Sigmoid colon (tissue), 7 donors: ENCODE measurements around the gene AVPI1. TPM values are rescaled to one million over a fixed set of nuclear protein-coding genes. Genes with fewer than 3 reads are reported as not detected.
"Not testable (repeated sequence)": the region's sequence is repeated elsewhere in the genome, so short reads cannot be mapped to it uniquely, and the experiment has no call there.

Experiments
- DNase-seq: peaks from one replicate; pipeline ENCODE4 v3.0.0-alpha.2; 2019
- H3K27ac ChIP-seq, 4 donors: fragments of 200-600 bp; sonication (generic); one replicate each; pipeline ENCODE4 v1.5.1; 2016 to 2019; ENCODE audit warnings: mild to moderate bottlenecking in 1 of 4
- H3K27me3 ChIP-seq, 3 donors: fragments of 200-600 bp; sonication (generic); one replicate each; pipeline ENCODE4 v1.5.1; 2019; ENCODE audit warnings: mild to moderate bottlenecking in 1 of 3
- H3K36me3 ChIP-seq, 4 donors: fragments of 200-600 bp; sonication (generic); one replicate each; pipeline ENCODE4 v1.5.1; 2016 to 2019
- H3K4me1 ChIP-seq, 4 donors: fragments of 200-600 bp; sonication (generic); one replicate each; pipeline ENCODE4 v1.5.1; 2017 to 2019
- H3K4me3 ChIP-seq, 4 donors: fragments of 200-600 bp; sonication (generic); one replicate each; pipeline ENCODE4 v1.5.1; 2017 to 2019; ENCODE audit warnings: mild to moderate bottlenecking in 2 of 4, moderate library complexity in 1 of 4
- H3K9me3 ChIP-seq, 4 donors: fragments of 200-600 bp in 3 of 4; sonication (generic) in 3 of 4; one replicate each; pipeline versions ENCODE4 v1.5.1 to v1.6.1; 2013 to 2019
- CTCF ChIP-seq, 4 experiments: fragments of 450-650 bp in 3 of 4; fragments of 200-600 bp in 1 of 4; IDR thresholded peaks; one replicate each; pipeline ENCODE4 v1.5.1; 2016 to 2019; ENCODE audit warnings: antibody characterized with exemption in 4 of 4, mild to moderate bottlenecking in 3 of 4, moderate library complexity in 2 of 4
- EP300 ChIP-seq, 4 donors: sonication (generic); formaldehyde crosslinking; IDR thresholded peaks; one replicate each; pipeline ENCODE4 v1.6.1; 2017; ENCODE audit warnings: antibody characterized with exemption in 4 of 4
- POLR2A ChIP-seq, 2 donors: fragments of 450-650 bp; IDR thresholded peaks; one replicate each; pipeline ENCODE4 v1.6.1; 2016; ENCODE audit warnings: antibody characterized with exemption in 2 of 2, mild to moderate bottlenecking in 2 of 2, moderate library complexity in 2 of 2
- POLR2AphosphoS5 ChIP-seq, 4 donors: sonication (generic); formaldehyde crosslinking; IDR thresholded peaks; one replicate each; pipeline ENCODE4 v1.6.1; 2017; ENCODE audit warnings: antibody characterized with exemption in 4 of 4
- WGBS, 2 donors: extraction: QIAGEN DNeasy Blood & Tissue Kit; methylation state at CpG; one replicate each; pipeline ENCODE4 v1.1.7; 2013; 5-methylcytosine and 5-hydroxymethylcytosine counted together
- intact Hi-C: fragments of 100-400 bp; cut with DNase I; formaldehyde crosslinking; loops from one replicate; pipeline ENCODE4 v1.15.1; 2023
- polyA plus RNA-seq, 3 donors: library from polyadenylated mRNA; stranded (reverse); fragments of 200-250 nt; gene quantifications; one replicate each; pipeline ENCODE4 v1.2.3, GENCODE V29; 2013
- total RNA-seq, 4 donors: library from RNA; depleted of rRNA; stranded (reverse); fragments of >200 nt; gene quantifications; one replicate each; pipeline ENCODE4 v1.1.0, GENCODE V29; 2016
- donor health status: healthy with polysubstance abuse.
- donor health status: Bipolar disorder and iron deficiency.
- donor health status: healthy.

The AVPI1 gene
- total and polyA plus RNA-seq, 7 donors = 10.5 to 58.3 (median 16.1) TPM

- DNase-seq = peak; percentile 71
- H3K4me3 ChIP-seq = peak overlapping the region; percentile 54 to 94 (median 82)
- intact Hi-C loops = loop anchor here (2.0 kb wide), 1 partner anchor 46 kb away; the partner anchor contains the start of gene AVPI1
- TF ChIP-seq CTCF (IDR thresholded peaks at IDR 0.05) (no peak), POLR2AphosphoS5 (IDR thresholded peaks at IDR 0.05) (peak in 2 of 4 donors; percentile 6 to 38)
- peaks cover 0 to 13% (median 2%) of the 10 kb centered on the region in 4 donors for H3K36me3 ChIP-seq
- WGBS, 2 donors = 2% methylated on average over 67 of the region's 67 CpGs
- H3K27me3 ChIP-seq = no peaks in the 10 kb centered on the region
- H3K9me3 ChIP-seq = no peaks in the 10 kb centered on the region
- peak overlapping the region; percentile 85 to 95 (median 92) for H3K27ac ChIP-seq
- peaks cover 0 to 25% (median 17%) of the 10 kb centered on the region in 4 donors for H3K4me1 ChIP-seq
These were observed 45.9 kb downstream of the AVPI1 start for GRCh38 chr10:97640868-97641811.

DNA sequence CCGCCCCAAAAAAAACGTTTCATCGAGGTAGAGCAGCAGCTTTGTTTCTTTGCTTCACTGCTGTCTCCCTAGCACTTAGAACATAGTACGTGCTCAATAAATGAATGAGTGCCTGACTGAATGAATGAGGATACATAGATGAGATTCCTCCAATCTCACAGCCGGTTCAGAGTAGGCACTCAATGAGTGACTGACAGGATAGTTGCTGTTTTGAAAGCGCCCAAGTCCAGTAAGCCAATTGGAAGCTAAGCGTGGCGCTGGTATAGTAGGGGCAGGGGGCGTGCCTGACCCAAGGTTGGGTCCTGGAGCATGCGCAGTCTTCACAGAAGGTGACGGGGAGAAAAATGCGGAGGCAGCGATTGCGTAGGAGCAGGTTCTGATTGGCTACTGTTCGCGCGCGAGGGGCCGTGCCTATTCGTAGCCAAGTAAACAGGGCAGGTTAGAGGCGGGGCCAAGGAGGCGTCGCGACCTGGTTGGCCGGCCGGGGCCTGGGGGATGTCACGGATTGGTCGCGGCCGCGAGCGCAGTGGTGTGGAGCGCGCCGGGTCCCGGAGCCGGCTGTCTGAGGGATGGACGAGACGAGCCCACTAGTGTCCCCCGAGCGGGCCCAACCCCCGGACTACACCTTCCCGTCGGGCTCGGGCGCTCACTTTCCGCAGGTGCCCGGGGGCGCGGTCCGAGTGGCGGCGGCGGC lies 46.7 kb downstream of the AVPI1 start, which contains the start of gene PI4K2A:
Gene PI4K2A, plus strand, starts transcription at position 498 of the 694 bp plus-strand sequence. Its CDS starts 72 bp downstream, at position 570.
- H3K36me3 ChIP-seq = peaks cover 0 to 13% (median 2%) of the 10 kb centered on the region in 4 donors
- H3K9me3 ChIP-seq = no peaks in the 10 kb centered on the region
- H3K27ac ChIP-seq = peak within 1 kb of the TSS; percentile 85 to 95 (median 92)
- H3K4me1 ChIP-seq = peaks cover 0 to 25% (median 17%) of the 10 kb centered on the region in 4 donors
- DNase-seq = peak; percentile 99
- TF ChIP-seq CTCF (IDR thresholded peaks at IDR 0.05) (no peak), EP300 (IDR thresholded peaks at IDR 0.05) (no peak), POLR2AphosphoS5 (IDR thresholded peaks at IDR 0.05) (peak; percentile 79 to 94 (median 86)), POLR2A (IDR thresholded peaks at IDR 0.05) (peak; percentile 29 to 68)
- 2% methylated on average over 54 of the region's 54 CpGs for WGBS, 2 donors
- H3K27me3 ChIP-seq = no peaks in the 10 kb centered on the region
- intact Hi-C loops = loop anchor here (2.0 kb wide), 1 partner anchor 46 kb away; the partner anchor contains the start of gene AVPI1
- peak within 1 kb of the TSS; percentile 54 to 94 (median 82) for H3K4me3 ChIP-seq

GRCh38 chr10:97639090-97639489 lies 48.0 kb downstream of the AVPI1 start:
- intact Hi-C loops, H3K36me3 ChIP-seq, H3K27ac ChIP-seq, DNase-seq, H3K27me3 ChIP-seq, H3K4me3 ChIP-seq, H3K9me3 ChIP-seq: not testable (repeated sequence)
- H3K4me1 ChIP-seq = peaks cover 0 to 25% (median 17%) of the 10 kb centered on the region in 4 donors
- 83 to 91% methylated on average over 3 of the region's 3 CpGs for WGBS, 2 donors

- Histone ChIP-seq H3K36me3 (no peaks in the 10 kb centered on the region), H3K4me3 (no peak overlapping the region), H3K9me3 (no peaks in the 10 kb centered on the region), H3K27me3 (no peaks in the 10 kb centered on the region), H3K4me1 (peaks cover 0 to 14% (median 7%) of the 10 kb centered on the region in 4 donors), H3K27ac (no peak overlapping the region)
- TF ChIP-seq EP300 (IDR thresholded peaks at IDR 0.05) = no peak
- TF ChIP-seq POLR2AphosphoS5 (IDR thresholded peaks at IDR 0.05) = no peak
- no peak for TF ChIP-seq CTCF (IDR thresholded peaks at IDR 0.05)
- no peak for TF ChIP-seq POLR2A (IDR thresholded peaks at IDR 0.05)
- no peak for DNase-seq
- 91 to 94% methylated on average over 1 of the region's 1 CpG for WGBS, 2 donors
- intact Hi-C loops = no loop called here
These were observed 51.5 kb downstream of the AVPI1 start for GRCh38 chr10:97635577-97635976.
